Esophagus muscularis mucosa (tissue), 4 donors: ENCODE measurements around the gene HSDL1. TPM values are rescaled to one million over a fixed set of nuclear protein-coding genes. Genes with fewer than 3 reads are reported as not detected.

Source experiments
- DNase-seq: peaks from one replicate; pipeline ENCODE4 v3.0.0-alpha.2; 2017; ENCODE audit errors: extremely low spot score
- H3K27ac ChIP-seq, 4 donors: fragments of 200-600 bp; sonication (generic); replicated peaks in 1 of 4; 1 replicate in 3 of 4; 2 replicates in 1 of 4; pipeline ENCODE4 v1.5.1; 2016 to 2019; ENCODE audit warnings: mild to moderate bottlenecking in 1 of 4
- H3K27me3 ChIP-seq, 4 donors: fragments of 200-600 bp; sonication (generic); one replicate each; pipeline versions ENCODE4 v1.5.1 to v1.6.0; 2016 to 2019
- H3K36me3 ChIP-seq, 4 donors: fragments of 200-600 bp; sonication (generic); one replicate each; pipeline ENCODE4 v1.5.1; 2016 to 2019
- H3K4me1 ChIP-seq, 4 donors: fragments of 200-600 bp; sonication (generic); one replicate each; pipeline ENCODE4 v1.5.1; 2016 to 2019
- H3K4me3 ChIP-seq, 4 donors: fragments of 200-600 bp; sonication (generic); 1 replicate in 2 of 4; 2 replicates in 2 of 4; pipeline ENCODE4 v1.5.1; 2016 to 2019; ENCODE audit warnings: mild to moderate bottlenecking in 4 of 4, moderate library complexity in 1 of 4
- H3K9me3 ChIP-seq, 4 donors: fragments of 200-600 bp; sonication (generic); 1 replicate in 3 of 4; 2 replicates in 1 of 4; pipeline ENCODE4 v1.5.1; 2016 to 2019
- CTCF ChIP-seq, 3 experiments: fragments of 200-600 bp in 2 of 3; fragments of 450-650 bp in 1 of 3; sonication (generic) in 2 of 3; IDR thresholded peaks; one replicate each; pipeline ENCODE4 v1.5.1; 2017 to 2019; ENCODE audit warnings: antibody characterized with exemption in 3 of 3, mild to moderate bottlenecking in 2 of 3, moderate library complexity in 1 of 3
- EP300 ChIP-seq: sonication (generic); formaldehyde crosslinking; IDR thresholded peaks from one replicate; pipeline ENCODE4 v1.6.1; 2017; ENCODE audit warnings: antibody characterized with exemption
- POLR2A ChIP-seq: fragments of 450-650 bp; IDR thresholded peaks from one replicate; pipeline ENCODE4 v1.6.1; 2017; ENCODE audit warnings: antibody characterized with exemption, moderate library complexity, mild to moderate bottlenecking, low read depth
- POLR2AphosphoS5 ChIP-seq, 2 donors: sonication (generic); formaldehyde crosslinking; IDR thresholded peaks; one replicate each; pipeline ENCODE4 v1.6.1; 2017; ENCODE audit warnings: antibody characterized with exemption in 2 of 2
- WGBS: methylation state at CpG from one replicate; pipeline ENCODE4 v1.1.5; 2018; 5-methylcytosine and 5-hydroxymethylcytosine counted together
- intact Hi-C: fragments of 100-400 bp; cut with DNase I; formaldehyde crosslinking; loops from one replicate; pipeline ENCODE4 v1.15.1; 2023
- total RNA-seq, 4 donors: library from RNA; depleted of rRNA; stranded (reverse); fragments of >200 nt; gene quantifications; one replicate each; pipeline versions ENCODE4 v1.1.0 to v1.2.1, GENCODE V29; 2016

The HSDL1 gene
- 10 to 100 TPM in 3 of 4 donors, 1 to 10 TPM in 1; 7.1 to 14.6 (median 11.4) TPM for total RNA-seq

- Histone ChIP-seq H3K4me3 (peak within 1 kb of the TSS; percentile 88 to 99 (median 96)), H3K27ac (peak within 1 kb of the TSS; percentile 65 to 84 (median 75)), H3K4me1 (peaks cover 0 to 21% (median 18%) of the 10 kb centered on the region in 4 donors), H3K9me3 (no peaks in the 10 kb centered on the region), H3K27me3 (no peaks in the 10 kb centered on the region), H3K36me3 (no peaks in the 10 kb centered on the region)
- peak; percentile 94 for DNase-seq
- WGBS: 0% methylated on average over 5 of the region's 89 CpGs
- intact Hi-C loops: no loop called here
- TF ChIP-seq EP300: no peak
- TF ChIP-seq CTCF (IDR thresholded peaks at IDR 0.05): no peak
- peak; percentile 23 to 53 for TF ChIP-seq POLR2AphosphoS5 (IDR thresholded peaks at IDR 0.05)
- no peak for TF ChIP-seq POLR2A
Observed at GRCh38 chr16:84144859-84145639, at the start of gene HSDL1, which contains the start of gene DNAAF1. Gene HSDL1 (minus strand): TSS chr16:84145177. CDS start chr16:84131321, 13,856 bp downstream. Gene DNAAF1 (plus strand): TSS chr16:84145308. CDS start chr16:84145441, 133 bp downstream.

- H3K27ac ChIP-seq: no peak overlapping the region
- intact Hi-C loops: no loop called here
Observed at GRCh38 chr16:84194018-84194417, 49.0 kb upstream of the HSDL1 start.

GRCh38 chr16:84193480-84193879 is 48.5 kb upstream of the HSDL1 start:
- DNase-seq: no peak
- intact Hi-C loops: no loop called here
- no peak overlapping the region for H3K27ac ChIP-seq
- H3K4me1 ChIP-seq: no peaks in the 10 kb centered on the region
- H3K36me3 ChIP-seq: no peaks in the 10 kb centered on the region
- no peaks in the 10 kb centered on the region for H3K9me3 ChIP-seq
- TF ChIP-seq POLR2AphosphoS5 (IDR thresholded peaks at IDR 0.05): no peak
- TF ChIP-seq POLR2A: no peak
- TF ChIP-seq CTCF (IDR thresholded peaks at IDR 0.05): no peak
- TF ChIP-seq EP300: no peak
- 86% methylated on average over 7 of the region's 7 CpGs for WGBS
- H3K4me3 ChIP-seq: no peak overlapping the region
- H3K27me3 ChIP-seq: peaks cover 0 to 31% (median 0%) of the 10 kb centered on the region in 4 donors

More at GRCh38 chr16:84194018-84194417, 49.0 kb upstream of the HSDL1 start:
- no peaks in the 10 kb centered on the region for H3K9me3 ChIP-seq
- 77% methylated on average over 6 of the region's 11 CpGs for WGBS
- H3K36me3 ChIP-seq: no peaks in the 10 kb centered on the region
- peaks cover 0 to 5% (median 0%) of the 10 kb centered on the region in 4 donors for H3K4me1 ChIP-seq
- H3K27me3 ChIP-seq: peaks cover 0 to 31% (median 0%) of the 10 kb centered on the region in 4 donors
- no peak for DNase-seq
- H3K4me3 ChIP-seq: no peak overlapping the region
- TF ChIP-seq CTCF (IDR thresholded peaks at IDR 0.05): no peak
- no peak for TF ChIP-seq POLR2A
- no peak for TF ChIP-seq POLR2AphosphoS5 (IDR thresholded peaks at IDR 0.05)
- TF ChIP-seq EP300: no peak

GRCh38 chr16:84191466-84191865 is 46.5 kb upstream of the HSDL1 start:
- peaks cover 0 to 5% (median 2%) of the 10 kb centered on the region in 4 donors for H3K4me1 ChIP-seq
- no peaks in the 10 kb centered on the region for H3K36me3 ChIP-seq
- DNase-seq: no peak
- intact Hi-C loops: no loop called here
- H3K27ac ChIP-seq: no peak overlapping the region
- H3K9me3 ChIP-seq: no peaks in the 10 kb centered on the region
- WGBS: 85% methylated on average over 16 of the region's 16 CpGs
- peaks cover 0 to 16% (median 0%) of the 10 kb centered on the region in 4 donors for H3K27me3 ChIP-seq
- no peak overlapping the region for H3K4me3 ChIP-seq
- TF ChIP-seq CTCF (IDR thresholded peaks at IDR 0.05): no peak
- no peak for TF ChIP-seq POLR2A
- no peak for TF ChIP-seq EP300
- TF ChIP-seq POLR2AphosphoS5 (IDR thresholded peaks at IDR 0.05): no peak
